Breast epithelium (tissue), 4 donors: ENCODE data around the gene TXNDC15. TPM values are rescaled to one million over a fixed set of nuclear protein-coding genes. Genes with fewer than 3 reads are reported as not detected.
A peak's percentile ranks its signal among the peaks of the same experiment; 100 is the strongest.

ENCODE experiments used
- DNase-seq, 2 donors: peaks; one replicate each; pipeline ENCODE4 v3.0.0-alpha.2; 2019; ENCODE audit warnings: low spot score in 2 of 2
- H3K27ac ChIP-seq, 2 donors: fragments of 200-600 bp; sonication (generic) in 1 of 2; one replicate each; pipeline ENCODE4 v1.5.1; 2016 to 2019; ENCODE audit warnings: mild to moderate bottlenecking in 1 of 2
- H3K27me3 ChIP-seq, 2 donors: fragments of 200-600 bp; sonication (generic) in 1 of 2; one replicate each; pipeline versions ENCODE4 v1.5.1 to v1.6.0; 2017 to 2019; ENCODE audit warnings: control low read depth in 1 of 2, mild to moderate bottlenecking in 1 of 2
- H3K36me3 ChIP-seq: fragments of 200-600 bp; one replicate; pipeline ENCODE4 v1.5.1; 2019
- H3K4me1 ChIP-seq, 2 donors: fragments of 200-600 bp; sonication (generic); one replicate each; pipeline ENCODE4 v1.5.1; 2016 to 2019; ENCODE audit warnings: control low read depth in 1 of 2
- H3K4me3 ChIP-seq, 3 donors: fragments of 200-600 bp; sonication (generic); 1 replicate in 2 of 3; 2 replicates in 1 of 3; pipeline ENCODE4 v1.5.1; 2016 to 2019; ENCODE audit warnings: mild to moderate bottlenecking in 3 of 3, moderate library complexity in 2 of 3
- H3K9me3 ChIP-seq, 2 donors: fragments of 200-600 bp; sonication (generic) in 1 of 2; one replicate each; pipeline ENCODE4 v1.5.1; 2016 to 2019; ENCODE audit warnings: control low read depth in 1 of 2
- CTCF ChIP-seq, 3 donors: fragments of 450-650 bp; IDR thresholded peaks; one replicate each; pipeline ENCODE4 v1.5.1; 2016 to 2017; ENCODE audit warnings: antibody characterized with exemption in 3 of 3, mild to moderate bottlenecking in 3 of 3, moderate library complexity in 3 of 3
- POLR2A ChIP-seq: fragments of 450-650 bp; IDR thresholded peaks from one replicate; pipeline ENCODE4 v1.6.1; 2016; ENCODE audit warnings: antibody characterized with exemption, mild to moderate bottlenecking, moderate library complexity
- POLR2AphosphoS5 ChIP-seq, 3 donors: sonication (generic); formaldehyde crosslinking; IDR thresholded peaks; one replicate each; pipeline ENCODE4 v1.6.1; 2017; ENCODE audit warnings: antibody characterized with exemption in 3 of 3
- intact Hi-C: fragments of 100-400 bp; cut with DNase I; formaldehyde crosslinking; loops from one replicate; pipeline ENCODE4 v1.15.1; 2023; ENCODE audit warnings: low total_unique reads
- total RNA-seq, 3 donors: library from RNA; depleted of rRNA; stranded (reverse); fragments of >200 nt; gene quantifications; one replicate each; pipeline ENCODE4 v1.1.0, GENCODE V29; 2016

TXNDC15 gene
- total RNA-seq, 3 donors from 2014 or later: 68.0 to 80.0 (median 74.9) TPM

- Histone ChIP-seq H3K4me1 (no peaks in the 10 kb centered on the region), H3K27me3 (no peaks in the 10 kb centered on the region), H3K36me3 (no peaks in the 10 kb centered on the region), H3K9me3 (no peaks in the 10 kb centered on the region), H3K27ac (no peak overlapping the region), H3K4me3 (no peak overlapping the region)
- DNase-seq: no peak
- no peak for TF ChIP-seq POLR2A
- TF ChIP-seq CTCF (IDR thresholded peaks at IDR 0.05): no peak
- no peak for TF ChIP-seq POLR2AphosphoS5 (IDR thresholded peaks at IDR 0.05)
- intact Hi-C loops: no loop called here
Measured at GRCh38 chr5:134932508-134932907, 58.3 kb downstream of the TXNDC15 start.

GRCh38 chr5:134934202-134934601, 60.0 kb downstream of the TXNDC15 start:
- Histone ChIP-seq H3K4me3 (no peak overlapping the region), H3K4me1 (no peaks in the 10 kb centered on the region), H3K27ac (no peak overlapping the region), H3K36me3 (no peaks in the 10 kb centered on the region), H3K9me3 (no peaks in the 10 kb centered on the region), H3K27me3 (no peaks in the 10 kb centered on the region)
- no peak for DNase-seq
- intact Hi-C loops: no loop called here
- no peak for TF ChIP-seq POLR2AphosphoS5 (IDR thresholded peaks at IDR 0.05)

GRCh38 chr5:134935711-134936602, 61.8 kb downstream of the TXNDC15 start:
- no peak overlapping the region for H3K27ac ChIP-seq
- DNase-seq: no peak
- no peaks in the 10 kb centered on the region for H3K27me3 ChIP-seq
- intact Hi-C loops: no loop called here
- no peak for TF ChIP-seq POLR2A
- TF ChIP-seq CTCF (IDR thresholded peaks at IDR 0.05): no peak
- no peak for TF ChIP-seq POLR2AphosphoS5 (IDR thresholded peaks at IDR 0.05)
- no peaks in the 10 kb centered on the region for H3K4me1 ChIP-seq
- no peak overlapping the region for H3K4me3 ChIP-seq
- no peaks in the 10 kb centered on the region for H3K36me3 ChIP-seq
- H3K9me3 ChIP-seq: no peaks in the 10 kb centered on the region

- Histone ChIP-seq H3K4me1 (no peaks in the 10 kb centered on the region), H3K4me3 (no peak overlapping the region), H3K9me3 (no peaks in the 10 kb centered on the region), H3K27me3 (no peaks in the 10 kb centered on the region), H3K36me3 (no peaks in the 10 kb centered on the region), H3K27ac (no peak overlapping the region)
- intact Hi-C loops: no loop called here
- TF ChIP-seq POLR2AphosphoS5 (IDR thresholded peaks at IDR 0.05) (peak in 1 of 3 donors; percentile 64), CTCF (IDR thresholded peaks at IDR 0.05) (no peak), POLR2A (no peak)
- DNase-seq: no peak
Measured at GRCh38 chr5:134937526-134937925, 63.4 kb downstream of the TXNDC15 start.

- H3K4me3 ChIP-seq: no peak overlapping the region
- TF ChIP-seq POLR2AphosphoS5 (IDR thresholded peaks at IDR 0.05): no peak
- TF ChIP-seq POLR2A: no peak
- TF ChIP-seq CTCF (IDR thresholded peaks at IDR 0.05): no peak
- no peaks in the 10 kb centered on the region for H3K27me3 ChIP-seq
- no peaks in the 10 kb centered on the region for H3K9me3 ChIP-seq
- DNase-seq: no peak
- no peak overlapping the region for H3K27ac ChIP-seq
- no peaks in the 10 kb centered on the region for H3K36me3 ChIP-seq
- intact Hi-C loops: no loop called here
- H3K4me1 ChIP-seq: no peaks in the 10 kb centered on the region
Measured at GRCh38 chr5:134938030-134938429, 63.9 kb downstream of the TXNDC15 start.
